HepG2 (cell line): ENCODE results near the gene SRSF3. TPM values are rescaled to one million over a fixed set of nuclear protein-coding genes. Genes with fewer than 3 reads are reported as not detected.

Experiments used
- DPF2 ChIP-seq: sonication (generic); formaldehyde crosslinking; IDR thresholded peaks from 2 replicates; pipeline ENCODE4 v1.4.0; 2020; ENCODE audit warnings: mild to moderate bottlenecking, low read depth, missing genetic modification reagents, borderline replicate concordance
- FIP1L1 ChIP-seq: fragments of 200-400 bp; formaldehyde crosslinking; IDR thresholded peaks from 2 replicates; pipeline ENCODE4 v1.6.1; 2018; ENCODE audit warnings: low read depth, mild to moderate bottlenecking, low read length, moderate library complexity, borderline replicate concordance; ENCODE audit not compliant: insufficient read depth
- KAT2B ChIP-seq: fragments of 150-350 bp; IDR thresholded peaks from 2 replicates; pipeline ENCODE4 v1.6.1; 2014; ENCODE audit warnings: low read depth, low read length, borderline replicate concordance
- ONECUT2 ChIP-seq: sonication (generic); formaldehyde crosslinking; IDR thresholded peaks from 2 replicates; pipeline ENCODE4 v1.4.0; 2020; ENCODE audit warnings: missing genetic modification reagents
- PCBP2 ChIP-seq: fragments of 200-400 bp; formaldehyde crosslinking; optimal IDR thresholded peaks from 2 replicates; pipeline ENCODE3; 2018; ENCODE audit warnings: low read length, low read depth; ENCODE audit not compliant: poor library complexity, severe bottlenecking
- REXO4 ChIP-seq: sonication (generic); formaldehyde crosslinking; IDR thresholded peaks from 2 replicates; pipeline ENCODE4 v1.8.0; 2022; ENCODE audit warnings: missing genetic modification reagents, mild to moderate bottlenecking, borderline replicate concordance
- SMC3 ChIP-seq: IDR thresholded peaks from 2 replicates; pipeline ENCODE4 v1.6.1; 2011; ENCODE audit warnings: low read length, improper control_type of control experiment
- ZFP36L1 ChIP-seq: sonication (generic); formaldehyde crosslinking; IDR thresholded peaks from 2 replicates; pipeline ENCODE4 v1.8.0; 2022; ENCODE audit warnings: mild to moderate bottlenecking, missing genetic modification reagents, moderate library complexity
- ZKSCAN1 ChIP-seq: fragments of 150-350 bp; IDR thresholded peaks from 2 replicates; pipeline ENCODE4 v1.6.1; 2014; ENCODE audit warnings: low read length
- ZNF260 ChIP-seq: sonication (generic); formaldehyde crosslinking; IDR thresholded peaks from 2 replicates; pipeline ENCODE4 v1.4.0; 2020; ENCODE audit warnings: missing genetic modification reagents, low read depth, mild to moderate bottlenecking, borderline replicate concordance
- ZNF737 ChIP-seq: sonication (generic); formaldehyde crosslinking; IDR thresholded peaks from 2 replicates; pipeline ENCODE4 v1.5.0; 2020; ENCODE audit warnings: missing genetic modification reagents, mild to moderate bottlenecking, borderline replicate concordance
- ZNF746 ChIP-seq: sonication (generic); formaldehyde crosslinking; IDR thresholded peaks from 2 replicates; pipeline ENCODE4 v1.8.0; 2022; ENCODE audit warnings: mild to moderate bottlenecking, missing genetic modification reagents
- polyA plus RNA-seq, 8 experiments: library from polyadenylated mRNA; depleted of rRNA in 3 of 8; stranded (reverse) in 7 of 8; unstranded in 1 of 8; fragments of >200 nt; fragmentation: Illumina TruSeq in 4 of 8; extraction: Trizol in 4 of 8; gene quantifications; 2 replicates each; pipeline versions ENCODE4 v1.2.1 to v1.2.3, GENCODE V29; 2011 to 2016; ENCODE audit warnings: low read depth in 4 of 8, missing spikeins in 1 of 8, mixed read lengths in 1 of 8; ENCODE audit not compliant: insufficient read depth in 1 of 8
- total RNA-seq, 5 experiments: library from RNA; depleted of rRNA; stranded (reverse); fragments of >200 nt; fragmentation: Illumina TruSeq; extraction: Trizol; gene quantifications; 2 replicates each; pipeline ENCODE4 v1.2.3, GENCODE V29; 2016; ENCODE audit warnings: low read depth in 1 of 5
- TF ChIP-seq, protein P1 (sequence below): sonication (generic); formaldehyde crosslinking; IDR thresholded peaks from 2 replicates; pipeline ENCODE4 v1.5.1; 2020; ENCODE audit warnings: missing genetic modification reagents, mild to moderate bottlenecking, borderline replicate concordance
- TF ChIP-seq, protein P2 (sequence below): sonication (generic); formaldehyde crosslinking; IDR thresholded peaks from 2 replicates; pipeline ENCODE4 v1.4.0; 2020; ENCODE audit warnings: mild to moderate bottlenecking, missing genetic modification reagents
- TF ChIP-seq, protein P3 (sequence below): sonication (generic); formaldehyde crosslinking; IDR thresholded peaks from 2 replicates; pipeline ENCODE4 v1.4.0; 2020; ENCODE audit warnings: mild to moderate bottlenecking, missing genetic modification reagents
- TF ChIP-seq, protein P4 (sequence below): sonication (generic); formaldehyde crosslinking; conservative IDR thresholded peaks from 2 replicates; pipeline ENCODE4 v1.5.0; 2020; ENCODE audit warnings: missing genetic modification reagents

SRSF3 gene
- total and polyA plus RNA-seq, 2 of the 13 experiments (the other 11 are each of a cell fraction or from before 2014, with no cell fraction given): 206 to 684 TPM

DNA sequence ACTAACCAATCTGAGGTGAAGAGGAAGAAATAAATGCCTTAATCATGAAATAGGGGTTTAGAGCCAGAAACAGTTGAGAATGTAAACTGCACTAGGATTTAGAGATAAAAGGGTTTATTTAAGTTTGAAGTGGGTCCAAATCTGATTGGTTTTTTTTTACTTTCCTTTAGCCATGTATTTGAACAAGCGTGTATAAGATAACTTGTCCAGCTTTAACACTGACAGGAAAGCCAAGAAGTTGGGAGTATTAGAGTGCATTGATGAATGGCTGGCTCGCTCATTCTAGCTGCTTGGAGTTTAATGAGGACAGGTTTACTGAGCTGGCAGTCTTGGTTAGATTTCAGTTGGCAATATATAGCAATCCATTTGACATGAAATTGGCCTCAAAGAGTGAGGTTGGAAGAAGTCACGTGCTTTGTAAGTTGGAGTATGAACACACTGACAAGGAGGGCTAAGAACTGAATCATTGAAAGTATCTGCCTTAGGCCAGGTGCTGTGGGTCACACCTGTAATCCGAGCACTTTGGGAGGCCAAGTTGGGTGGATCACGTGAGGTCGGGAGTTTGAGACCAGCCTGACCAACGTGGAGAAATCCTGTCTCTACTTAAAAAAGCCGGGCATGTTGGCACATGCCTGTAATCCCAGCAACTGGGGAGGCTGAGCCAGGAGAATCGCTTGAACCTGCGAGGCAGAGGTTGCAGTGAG lies 13.7 kb downstream of the SRSF3 start (continued):
- TF ChIP-seq PCBP2 (no peak), ZNF260 (CRISPR knock-in tag) (no peak), ZFP36L1 (CRISPR knock-in tag) (peak; percentile 67; the same call in 1 of the 2 replicates), ONECUT2 (CRISPR knock-in tag) (no peak), ZKSCAN1 (no peak), DPF2 (CRISPR knock-in tag) (no peak), FIP1L1 (no peak), ZNF746 (CRISPR knock-in tag) (no peak), SMC3 (no peak), KAT2B (no peak), REXO4 (CRISPR knock-in tag) (no peak), ZNF737 (CRISPR knock-in tag) (no peak)
- TF ChIP-seq, protein P1, sequence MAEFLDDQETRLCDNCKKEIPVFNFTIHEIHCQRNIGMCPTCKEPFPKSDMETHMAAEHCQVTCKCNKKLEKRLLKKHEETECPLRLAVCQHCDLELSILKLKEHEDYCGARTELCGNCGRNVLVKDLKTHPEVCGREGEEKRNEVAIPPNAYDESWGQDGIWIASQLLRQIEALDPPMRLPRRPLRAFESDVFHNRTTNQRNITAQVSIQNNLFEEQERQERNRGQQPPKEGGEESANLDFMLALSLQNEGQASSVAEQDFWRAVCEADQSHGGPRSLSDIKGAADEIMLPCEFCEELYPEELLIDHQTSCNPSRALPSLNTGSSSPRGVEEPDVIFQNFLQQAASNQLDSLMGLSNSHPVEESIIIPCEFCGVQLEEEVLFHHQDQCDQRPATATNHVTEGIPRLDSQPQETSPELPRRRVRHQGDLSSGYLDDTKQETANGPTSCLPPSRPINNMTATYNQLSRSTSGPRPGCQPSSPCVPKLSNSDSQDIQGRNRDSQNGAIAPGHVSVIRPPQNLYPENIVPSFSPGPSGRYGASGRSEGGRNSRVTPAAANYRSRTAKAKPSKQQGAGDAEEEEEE: no peak
- TF ChIP-seq, protein P2, sequence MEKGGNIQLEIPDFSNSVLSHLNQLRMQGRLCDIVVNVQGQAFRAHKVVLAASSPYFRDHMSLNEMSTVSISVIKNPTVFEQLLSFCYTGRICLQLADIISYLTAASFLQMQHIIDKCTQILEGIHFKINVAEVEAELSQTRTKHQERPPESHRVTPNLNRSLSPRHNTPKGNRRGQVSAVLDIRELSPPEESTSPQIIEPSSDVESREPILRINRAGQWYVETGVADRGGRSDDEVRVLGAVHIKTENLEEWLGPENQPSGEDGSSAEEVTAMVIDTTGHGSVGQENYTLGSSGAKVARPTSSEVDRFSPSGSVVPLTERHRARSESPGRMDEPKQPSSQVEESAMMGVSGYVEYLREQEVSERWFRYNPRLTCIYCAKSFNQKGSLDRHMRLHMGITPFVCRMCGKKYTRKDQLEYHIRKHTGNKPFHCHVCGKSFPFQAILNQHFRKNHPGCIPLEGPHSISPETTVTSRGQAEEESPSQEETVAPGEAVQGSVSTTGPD (CRISPR knock-in tag): no peak
- TF ChIP-seq, protein P3, sequence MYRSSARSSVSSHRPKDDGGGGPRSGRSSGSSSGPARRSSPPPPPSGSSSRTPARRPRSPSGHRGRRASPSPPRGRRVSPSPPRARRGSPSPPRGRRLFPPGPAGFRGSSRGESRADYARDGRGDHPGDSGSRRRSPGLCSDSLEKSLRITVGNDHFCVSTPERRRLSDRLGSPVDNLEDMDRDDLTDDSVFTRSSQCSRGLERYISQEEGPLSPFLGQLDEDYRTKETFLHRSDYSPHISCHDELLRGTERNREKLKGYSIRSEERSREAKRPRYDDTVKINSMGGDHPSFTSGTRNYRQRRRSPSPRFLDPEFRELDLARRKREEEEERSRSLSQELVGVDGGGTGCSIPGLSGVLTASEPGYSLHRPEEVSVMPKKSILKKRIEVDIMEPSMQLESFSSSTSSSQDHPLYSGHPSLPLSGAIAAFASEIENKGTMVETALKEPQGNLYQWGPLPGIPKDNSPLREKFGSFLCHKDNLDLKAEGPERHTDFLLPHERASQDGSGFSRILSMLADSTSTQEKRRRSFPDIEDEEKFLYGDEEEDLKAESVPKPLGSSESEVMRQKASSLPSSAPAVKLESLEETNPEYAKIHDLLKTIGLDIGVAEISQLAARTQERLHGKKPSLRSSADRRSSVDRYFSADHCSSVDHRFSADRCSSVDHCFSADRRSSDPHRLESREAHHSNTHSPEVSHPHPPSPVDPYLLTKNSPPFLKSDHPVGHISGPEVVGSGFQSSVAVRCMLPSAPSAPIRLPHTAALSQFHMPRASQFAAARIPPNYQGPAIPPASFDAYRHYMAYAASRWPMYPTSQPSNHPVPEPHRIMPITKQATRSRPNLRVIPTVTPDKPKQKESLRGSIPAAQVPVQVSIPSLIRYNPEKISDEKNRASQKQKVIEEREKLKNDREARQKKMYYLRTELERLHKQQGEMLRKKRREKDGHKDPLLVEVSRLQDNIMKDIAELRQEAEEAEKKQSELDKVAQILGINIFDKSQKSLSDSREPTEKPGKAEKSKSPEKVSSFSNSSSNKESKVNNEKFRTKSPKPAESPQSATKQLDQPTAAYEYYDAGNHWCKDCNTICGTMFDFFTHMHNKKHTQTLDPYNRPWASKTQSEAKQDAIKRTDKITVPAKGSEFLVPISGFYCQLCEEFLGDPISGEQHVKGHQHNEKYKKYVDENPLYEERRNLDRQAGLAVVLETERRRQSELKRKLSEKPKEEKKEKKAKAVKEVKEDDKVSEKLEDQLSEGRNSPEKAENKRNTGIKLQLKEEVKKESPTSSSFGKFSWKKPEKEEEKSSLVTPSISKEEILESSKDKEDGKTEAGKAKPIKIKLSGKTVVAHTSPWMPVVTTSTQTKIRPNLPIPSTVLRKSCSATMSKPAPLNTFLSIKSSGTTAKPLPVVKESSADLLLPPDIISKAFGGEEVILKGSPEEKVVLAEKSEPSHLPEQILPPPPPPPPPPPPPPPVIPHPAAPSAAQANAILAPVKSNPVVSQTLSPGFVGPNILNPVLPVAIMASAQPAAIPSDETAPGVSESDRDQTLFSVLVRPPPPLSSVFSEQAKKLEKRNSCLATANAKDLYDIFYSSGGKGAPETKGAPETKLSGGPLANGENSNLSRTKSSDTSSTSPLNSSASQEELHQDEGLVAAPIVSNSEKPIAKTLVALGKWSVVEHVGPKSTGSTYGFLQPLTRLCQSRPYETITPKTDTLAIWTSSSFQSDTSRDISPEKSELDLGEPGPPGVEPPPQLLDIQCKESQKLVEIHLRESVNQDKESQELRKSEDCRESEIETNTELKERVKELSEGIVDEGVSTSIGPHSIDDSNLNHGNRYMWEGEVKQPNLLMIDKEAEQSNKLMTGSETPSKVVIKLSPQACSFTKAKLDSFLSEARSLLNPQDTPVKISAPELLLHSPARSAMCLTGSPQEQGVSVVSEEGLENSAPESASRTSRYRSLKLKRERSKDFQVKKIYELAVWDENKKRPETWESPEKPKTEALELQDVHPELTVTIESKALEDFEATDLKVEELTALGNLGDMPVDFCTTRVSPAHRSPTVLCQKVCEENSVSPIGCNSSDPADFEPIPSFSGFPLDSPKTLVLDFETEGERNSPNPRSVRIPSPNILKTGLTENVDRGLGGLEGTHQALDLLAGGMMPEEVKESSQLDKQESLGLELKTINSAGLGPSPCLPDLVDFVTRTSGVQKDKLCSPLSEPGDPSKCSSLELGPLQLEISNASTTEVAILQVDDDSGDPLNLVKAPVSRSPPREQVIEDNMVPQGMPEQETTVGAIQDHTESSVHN (CRISPR knock-in tag): no peak
- TF ChIP-seq, protein P4, sequence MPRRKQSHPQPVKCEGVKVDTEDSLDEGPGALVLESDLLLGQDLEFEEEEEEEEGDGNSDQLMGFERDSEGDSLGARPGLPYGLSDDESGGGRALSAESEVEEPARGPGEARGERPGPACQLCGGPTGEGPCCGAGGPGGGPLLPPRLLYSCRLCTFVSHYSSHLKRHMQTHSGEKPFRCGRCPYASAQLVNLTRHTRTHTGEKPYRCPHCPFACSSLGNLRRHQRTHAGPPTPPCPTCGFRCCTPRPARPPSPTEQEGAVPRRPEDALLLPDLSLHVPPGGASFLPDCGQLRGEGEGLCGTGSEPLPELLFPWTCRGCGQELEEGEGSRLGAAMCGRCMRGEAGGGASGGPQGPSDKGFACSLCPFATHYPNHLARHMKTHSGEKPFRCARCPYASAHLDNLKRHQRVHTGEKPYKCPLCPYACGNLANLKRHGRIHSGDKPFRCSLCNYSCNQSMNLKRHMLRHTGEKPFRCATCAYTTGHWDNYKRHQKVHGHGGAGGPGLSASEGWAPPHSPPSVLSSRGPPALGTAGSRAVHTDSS: no peak
